H1 (cell line): ENCODE results near the gene IPO13. TPM values are rescaled to one million over a fixed set of nuclear protein-coding genes. Genes with fewer than 3 reads are reported as not detected.

Experiments
- CTCF ChIA-PET: fragments of 300-600 bp; sonication (Branson Sonifier 250); formaldehyde crosslinking; loops from one replicate; lab custom pipeline; 2021; ENCODE audit not compliant: partially characterized antibody; lab: Charles Lee
- POLR2A ChIA-PET: fragments of 300-600 bp; sonication (Branson Sonifier 250); formaldehyde crosslinking; loops from one replicate; lab custom pipeline; 2021; ENCODE audit warnings: inconsistent platforms; ENCODE audit not compliant: partially characterized antibody; lab: Charles Lee
- DNase-seq, 2 experiments: peaks; one replicate each; pipeline versions ENCODE4 v3.0.0 to v3.0.0-alpha.2; 2010 to 2022; ENCODE audit warnings: low spot score in 2 of 2, low read depth in 1 of 2, mixed read lengths in 1 of 2
- FAIRE-seq: peaks from 2 replicates; lab custom pipeline; 2011; peaks lifted over from hg19 to GRCh38; lab: Jason Lieb, UNC
- H2AFZ ChIP-seq: 2 replicates; pipeline ENCODE4 v1.8.1; 2012; ENCODE audit warnings: low read length, inconsistent platforms
- H2AK5ac ChIP-seq: 2 replicates; pipeline ENCODE4 v1.6.1; 2013; ENCODE audit warnings: low read depth, low read length
- H2BK120ac ChIP-seq: replicated peaks from 2 replicates; pipeline ENCODE3; 2013; ENCODE audit warnings: low read depth, low read length, inconsistent platforms
- H2BK12ac ChIP-seq: 2 replicates; pipeline ENCODE4 v1.6.1; 2013; ENCODE audit warnings: low read depth, low read length
- H2BK15ac ChIP-seq: 2 replicates; pipeline ENCODE4 v1.6.1; 2013; ENCODE audit warnings: low read length
- H2BK20ac ChIP-seq: 2 replicates; pipeline ENCODE4 v1.6.1; 2013; ENCODE audit warnings: low read length
- H2BK5ac ChIP-seq: 2 replicates; pipeline ENCODE4 v1.6.1; 2013; ENCODE audit warnings: low read depth, low read length
- H3K14ac ChIP-seq: 2 replicates; pipeline ENCODE4 v1.6.1; 2013; ENCODE audit warnings: inconsistent platforms; ENCODE audit not compliant: insufficient read length
- H3K18ac ChIP-seq: 2 replicates; pipeline ENCODE4 v1.6.1; 2013; ENCODE audit warnings: low read length; ENCODE audit errors: extremely low read depth
- H3K23ac ChIP-seq: 2 replicates; pipeline ENCODE4 v1.6.1; 2013; ENCODE audit warnings: inconsistent platforms; ENCODE audit not compliant: insufficient read length
- H3K23me2 ChIP-seq: 2 replicates; pipeline ENCODE4 v1.6.1; 2013; ENCODE audit warnings: low read depth, low read length
- H3K27ac ChIP-seq: 2 replicates; pipeline ENCODE4 v1.6.1; 2011; ENCODE audit warnings: low read depth, low read length, inconsistent platforms
- H3K27me3 ChIP-seq, 4 experiments: replicated peaks in 1 of 4; 1 replicate in 1 of 4; 2 replicates in 3 of 4; pipeline versions ENCODE4 v1.6.1 to v1.8.1; 2011 to 2013; ENCODE audit warnings: low read length in 3 of 4, mild to moderate bottlenecking in 3 of 4, inconsistent platforms in 2 of 4, mixed read lengths in 2 of 4, moderate library complexity in 1 of 4; ENCODE audit not compliant: control insufficient read depth in 3 of 4, insufficient read depth in 3 of 4; ENCODE audit errors: extremely low read depth in 1 of 4
- H3K36me3 ChIP-seq, 4 experiments: 2 replicates each; pipeline versions ENCODE4 v1.6.1 to v1.8.1; 2011 to 2013; ENCODE audit warnings: mild to moderate bottlenecking in 4 of 4, low read length in 3 of 4, moderate library complexity in 2 of 4, control low read depth in 1 of 4, inconsistent platforms in 1 of 4; ENCODE audit not compliant: insufficient read depth in 4 of 4, control insufficient read depth in 2 of 4
- H3K4ac ChIP-seq: replicated peaks from 2 replicates; pipeline ENCODE3; 2013; ENCODE audit warnings: low read length, low read depth, mixed read lengths, inconsistent platforms; ENCODE audit not compliant: insufficient read length
- H3K4me1 ChIP-seq, 4 experiments: replicated peaks in 1 of 4; 1 replicate in 1 of 4; 2 replicates in 3 of 4; pipeline versions ENCODE4 v1.6.1 to v1.8.1; 2011 to 2013; ENCODE audit warnings: low read length in 3 of 4, inconsistent platforms in 2 of 4, mixed read lengths in 1 of 4; ENCODE audit not compliant: insufficient read depth in 4 of 4, control insufficient read depth in 3 of 4
- H3K4me2 ChIP-seq, 2 experiments: 2 replicates each; pipeline versions ENCODE4 v1.6.1 to v1.8.1; 2011 to 2013; ENCODE audit warnings: low read depth in 2 of 2, low read length in 2 of 2, control low read depth in 1 of 2, inconsistent platforms in 1 of 2, mild to moderate bottlenecking in 1 of 2; ENCODE audit not compliant: insufficient read depth in 1 of 2
- H3K4me3 ChIP-seq, 4 experiments: fragments of 200-600, 300-600 bp in 1 of 4; sonication (generic), shearing (Covaris generic), sonication (Bioruptor Twin) in 1 of 4; 2 replicates each; pipeline versions ENCODE4 v1.5.1 to v1.8.1; 2011 to 2016; ENCODE audit warnings: low read length in 4 of 4, low read depth in 3 of 4, control low read depth in 2 of 4, inconsistent platforms in 2 of 4, mild to moderate bottlenecking in 2 of 4, mixed read lengths in 1 of 4, moderate library complexity in 1 of 4; ENCODE audit not compliant: insufficient read depth in 2 of 4; ENCODE audit errors: extremely low read depth in 1 of 4
- H3K56ac ChIP-seq: replicated peaks from 2 replicates; pipeline ENCODE3; 2013; ENCODE audit warnings: low read depth, mild to moderate bottlenecking, mixed read lengths, low read length, inconsistent platforms; ENCODE audit not compliant: insufficient read length
- H3K79me1 ChIP-seq: 2 replicates; pipeline ENCODE4 v1.6.1; 2013; ENCODE audit warnings: low read depth, low read length, control low read depth
- H3K79me2 ChIP-seq, 2 experiments: 2 replicates each; pipeline versions ENCODE4 v1.6.1 to v1.8.1; 2012 to 2013; ENCODE audit warnings: low read length in 2 of 2, mild to moderate bottlenecking in 2 of 2, inconsistent platforms in 1 of 2; ENCODE audit not compliant: insufficient read depth in 2 of 2, control insufficient read depth in 1 of 2
- H3K9ac ChIP-seq, 4 experiments: replicated peaks in 1 of 4; 1 replicate in 1 of 4; 2 replicates in 3 of 4; pipeline versions ENCODE4 v1.6.1 to v1.8.1; 2011 to 2013; ENCODE audit warnings: low read depth in 3 of 4, low read length in 3 of 4, control low read depth in 2 of 4, mild to moderate bottlenecking in 2 of 4, moderate library complexity in 2 of 4, inconsistent platforms in 1 of 4; ENCODE audit errors: extremely low read depth in 1 of 4
- H3K9me3 ChIP-seq, 2 experiments: 2 replicates each; pipeline versions ENCODE4 v1.6.1 to v1.8.1; 2012 to 2013; ENCODE audit warnings: mild to moderate bottlenecking in 2 of 2, moderate library complexity in 2 of 2, control low read depth in 1 of 2, inconsistent platforms in 1 of 2, low read depth in 1 of 2, low read length in 1 of 2, mixed read lengths in 1 of 2; ENCODE audit not compliant: insufficient read depth in 2 of 2
- H4K20me1 ChIP-seq, 2 experiments: replicated peaks in 1 of 2; 2 replicates each; pipeline versions ENCODE3 to v1.8.1; 2011 to 2013; ENCODE audit warnings: inconsistent platforms in 2 of 2, low read length in 2 of 2, mild to moderate bottlenecking in 1 of 2; ENCODE audit not compliant: insufficient read depth in 2 of 2, control insufficient read depth in 1 of 2
- H4K5ac ChIP-seq: 2 replicates; pipeline ENCODE4 v1.6.1; 2013; ENCODE audit warnings: low read length, low read depth, mixed read lengths, inconsistent platforms; ENCODE audit not compliant: insufficient read length
- H4K8ac ChIP-seq: 2 replicates; pipeline ENCODE4 v1.8.0; 2013; ENCODE audit warnings: mild to moderate bottlenecking, moderate library complexity, low read length, inconsistent platforms; ENCODE audit not compliant: insufficient read depth; ENCODE audit errors: extremely low read depth
- H4K91ac ChIP-seq: replicated peaks from 2 replicates; pipeline ENCODE3; 2013; ENCODE audit warnings: low read length, mixed read lengths, inconsistent platforms; ENCODE audit not compliant: insufficient read length
- BRCA1 ChIP-seq: IDR thresholded peaks from 2 replicates; pipeline ENCODE4 v1.6.1; 2012; ENCODE audit warnings: low read depth, low read length, improper control_type of control experiment
- CHD1 ChIP-seq: IDR thresholded peaks from 2 replicates; pipeline ENCODE4 v1.6.1; 2012; ENCODE audit warnings: low read depth, low read length, improper control_type of control experiment
- EZH2 ChIP-seq: fragments of 200-600 bp; sonication (generic); IDR thresholded peaks from 2 replicates; pipeline ENCODE4 v1.7.1; 2012; ENCODE audit warnings: low read depth, mild to moderate bottlenecking, moderate library complexity, low read length, inconsistent platforms; ENCODE audit not compliant: severe bottlenecking
- JUND ChIP-seq: IDR thresholded peaks from 2 replicates; pipeline ENCODE4 v1.6.1; 2011; ENCODE audit warnings: mild to moderate bottlenecking, improper control_type of control experiment, low read length
- SAP30 ChIP-seq: fragments of 300-600 bp; sonication (generic); IDR thresholded peaks from 2 replicates; pipeline ENCODE4 v1.7.1; 2012; ENCODE audit warnings: low read length, moderate library complexity, mild to moderate bottlenecking, inconsistent platforms; ENCODE audit not compliant: insufficient read depth, insufficient replicate concordance
- SIRT6 ChIP-seq: IDR thresholded peaks from one replicate; pipeline ENCODE4 v1.7.1; 2012; ENCODE audit warnings: low read length, inconsistent platforms
- SP1 ChIP-seq: IDR thresholded peaks from 2 replicates; pipeline ENCODE4 v1.6.1; 2011; ENCODE audit warnings: low read depth, low read length
- SP2 ChIP-seq: IDR thresholded peaks from 2 replicates; pipeline ENCODE4 v1.6.1; 2012; ENCODE audit warnings: mild to moderate bottlenecking, low read length, inconsistent platforms
- WGBS, 2 experiments: shearing (Covaris generic) in 1 of 2; methylation state at CpG; one replicate each; pipeline versions ENCODE4 v1.1.6 to v1.1.7; 2013 to 2015; ENCODE audit warnings: low lambda C conversion rate in 2 of 2, mixed read lengths in 2 of 2, inconsistent platforms in 1 of 2, low coverage in 1 of 2, missing lambda C conversion rate in 1 of 2; ENCODE audit not compliant: insufficient replicate concordance in 2 of 2, insufficient coverage in 1 of 2, insufficient read length in 1 of 2; ENCODE audit errors: extremely low coverage in 1 of 2, missing lambda C conversion rate in 1 of 2; 5-methylcytosine and 5-hydroxymethylcytosine counted together
- polyA plus RNA-seq, 7 experiments: library from polyadenylated mRNA; depleted of rRNA in 3 of 7; stranded (reverse) in 5 of 7; unstranded in 2 of 7; fragments of >200 nt in 5 of 7; fragments of 200-250 nt in 2 of 7; gene quantifications; 1 replicate in 5 of 7; 2 replicates in 1 of 7; 4 replicates in 1 of 7; pipeline versions ENCODE4 v1.2.1 to v1.2.3, GENCODE V29; 2011 to 2013; ENCODE audit warnings: missing spikeins in 2 of 7, mixed read lengths in 2 of 7
- total RNA-seq: library from RNA; stranded (reverse); fragmentation: NEBNext Ultra II Directional; extraction: Animal tissue kit (Norgen Biotek cat#: 25700); gene quantifications from 2 replicates; pipeline ENCODE4 v1.2.1, GENCODE V29; 2021

The IPO13 gene
- total and polyA plus RNA-seq, 2 of the 8 experiments (the other 6 are each of a cell fraction or from before 2014, with no cell fraction given), result 23.0 to 27.0 TPM

GRCh38 chr1:43984855-43985254 is 38.1 kb downstream of the IPO13 start:
- peaks cover 0 to 19% (median 9%) of the 10 kb centered on the region in 4 experiments; a peak in 4 of 8 replicates for H3K36me3 ChIP-seq
- no peak for TF ChIP-seq EZH2
- TF ChIP-seq SP1, result no peak
- TF ChIP-seq SP2, result no peak
- no peak for TF ChIP-seq CHD1
- TF ChIP-seq SAP30, result no peak
- TF ChIP-seq BRCA1, result no peak
- no peak for TF ChIP-seq SIRT6
- no peak for TF ChIP-seq JUND

More at GRCh38 chr1:43984855-43985254, 38.1 kb downstream of the IPO13 start:
- no peak overlapping the region for H2BK120ac ChIP-seq
- no peak overlapping the region for H2BK5ac ChIP-seq
- no peaks in the 10 kb centered on the region for H3K9me3 ChIP-seq
- no peak overlapping the region for H3K27ac ChIP-seq
- H4K20me1 ChIP-seq, result peaks cover 0 to 20% of the 10 kb centered on the region in 2 experiments
- H4K8ac ChIP-seq, result no peak overlapping the region
- ChIA-PET POLR2A (interaction anchor here (1.2 to 13.6 kb wide), 3 partner anchors 12 to 47 kb away, joined by 4 to 189 read pairs (median 5); partner anchors contain the start of genes ATP6V0B, B4GALT2, DPH2 and SLC6A9), CTCF (interaction anchor here (1.9 kb wide), 1 partner anchor 50 kb away, joined by 5 read pairs; no protein-coding TSS in a partner anchor)
- H3K18ac ChIP-seq, result no peak overlapping the region
- H3K4me1 ChIP-seq, result peaks cover 0 to 8% (median 6%) of the 10 kb centered on the region in 4 experiments; a peak in 6 of 7 replicates
- DNase-seq, result no peak
- H3K56ac ChIP-seq, result no peak overlapping the region
- WGBS, 2 experiments, result 95% methylated on average over 15 of the region's 16 CpGs; no CpG with 5 or more reads in 1 of the 2 experiments
- H3K4me2 ChIP-seq, result no peak overlapping the region
- H3K9ac ChIP-seq, result no peak overlapping the region
- peaks cover 8% of the 10 kb centered on the region for H3K23me2 ChIP-seq
- H3K14ac ChIP-seq, result no peak overlapping the region
- no peak overlapping the region for H3K4me3 ChIP-seq
- H2AK5ac ChIP-seq, result no peak overlapping the region
- no peak overlapping the region for H4K5ac ChIP-seq
- H3K27me3 ChIP-seq, result no peaks in the 10 kb centered on the region
- no peak overlapping the region for H3K23ac ChIP-seq
- no peak overlapping the region for H4K91ac ChIP-seq
- no peak overlapping the region for H3K4ac ChIP-seq
- no peak overlapping the region for H2BK20ac ChIP-seq
- H3K79me2 ChIP-seq, result peaks cover 0 to 10% of the 10 kb centered on the region in 2 experiments; a peak in 2 of 4 replicates
- no peak overlapping the region for H2BK15ac ChIP-seq
- H3K79me1 ChIP-seq, result peaks cover 17% of the 10 kb centered on the region
- no peak overlapping the region for H2BK12ac ChIP-seq
- H2AFZ ChIP-seq, result no peak overlapping the region
- no peak for FAIRE-seq
